ENCODE results near the gene MCCC1. TPM values are rescaled to one million over a fixed set of nuclear protein-coding genes. Genes with fewer than 3 reads are reported as not detected.

Gene MCCC1
- total and polyA plus RNA-seq, 2 of the 13 experiments (the other 11 are each of a cell fraction or from before 2014, with no cell fraction given): 11.7 to 30.1 TPM

- TF ChIP-seq WIZ (CRISPR knock-in tag; IDR thresholded peaks at IDR 0.05): no peak
- no peak for TF ChIP-seq ELF4 (CRISPR knock-in tag; IDR thresholded peaks at IDR 0.05; ENCODE audit: borderline replicate concordance)
- TF ChIP-seq ZIK1 (CRISPR knock-in tag; IDR thresholded peaks at IDR 0.05; ENCODE audit: borderline replicate concordance, low read depth): peak; percentile 72; the same call in 1 of the 2 replicates
- no peak for TF ChIP-seq RBAK (CRISPR knock-in tag; IDR thresholded peaks at IDR 0.05)
- TF ChIP-seq ARID5B (CRISPR knock-in tag; IDR thresholded peaks at IDR 0.05): no peak; the same call in 1 of the 2 replicates
- TF ChIP-seq YEATS4 (CRISPR knock-in tag; IDR thresholded peaks at IDR 0.05; ENCODE audit: borderline replicate concordance): peak; percentile 81
- TF ChIP-seq IKZF4 (CRISPR knock-in tag; IDR thresholded peaks at IDR 0.05; ENCODE audit: borderline replicate concordance, low read depth, not compliant biosample characterization): peak; percentile 66
- no peak for TF ChIP-seq AGO1 (IDR thresholded peaks at IDR 0.05; ENCODE audit: low read depth, low read length, poor library complexity, severe bottlenecking)
- no peak for TF ChIP-seq ZFP1 (CRISPR knock-in tag; IDR thresholded peaks at IDR 0.05)
- TF ChIP-seq FOXJ3 (CRISPR knock-in tag; IDR thresholded peaks at IDR 0.05; ENCODE audit: borderline replicate concordance): peak; percentile 23; the same call in 1 of the 2 replicates
- no peak for TF ChIP-seq ZNF510 (CRISPR knock-in tag; IDR thresholded peaks at IDR 0.05; ENCODE audit: low read depth)
- no peak for TF ChIP-seq RORA (CRISPR knock-in tag; IDR thresholded peaks at IDR 0.05)
- peak; percentile 88; the same call in 1 of the 2 replicates for TF ChIP-seq DZIP1 (CRISPR knock-in tag; IDR thresholded peaks at IDR 0.05)
- TF ChIP-seq MTERF4 (CRISPR knock-in tag; IDR thresholded peaks at IDR 0.05): 0 out of 2 replicates have a peak, but pooled peaks have one; percentile 37
- no peak for TF ChIP-seq TERF1 (CRISPR knock-in tag; IDR thresholded peaks at IDR 0.05)
- TF ChIP-seq TBP (CRISPR knock-in tag; IDR thresholded peaks at IDR 0.05): no peak
- TF ChIP-seq ZNF672 (CRISPR knock-in tag; IDR thresholded peaks at IDR 0.05): no peak
- TF ChIP-seq ZNF382 (CRISPR knock-in tag; IDR thresholded peaks at IDR 0.05; ENCODE audit: borderline replicate concordance): no peak
- no peak for TF ChIP-seq ZNF7 (CRISPR knock-in tag; IDR thresholded peaks at IDR 0.05)
- peak; percentile 95 for TF ChIP-seq MXD1 (CRISPR knock-in tag; IDR thresholded peaks at IDR 0.05)
These were observed at the start of gene MCCC1 (continued) for GRCh38 chr3:183099026-183099837.

All from HepG2 (cell line).